ENCODE measurements around the gene ACMSD. TPM values are rescaled to one million over a fixed set of nuclear protein-coding genes. Genes with fewer than 3 reads are reported as not detected.
"Not testable (repeated sequence)": the region's sequence is repeated elsewhere in the genome, so short reads cannot be mapped to it uniquely, and the experiment has no call there.

The ACMSD gene
- total RNA-seq, 1 donor from 2014 or later, result not detected

GRCh38 chr2:134819334-134819733 is 19.1 kb upstream of the ACMSD start:
- ATAC-seq, result no peak
- no peak for TF ChIP-seq CTCF (IDR thresholded peaks at IDR 0.05)

GRCh38 chr2:134823431-134823830 is 15.0 kb upstream of the ACMSD start:
- H3K27ac ChIP-seq, result no peak overlapping the region
- peak; percentile 27 for ATAC-seq
- TF ChIP-seq CTCF (IDR thresholded peaks at IDR 0.05), result no peak
- H3K36me3 ChIP-seq, result no peaks in the 10 kb centered on the region
- H3K4me3 ChIP-seq, result no peak overlapping the region
- no peaks in the 10 kb centered on the region for H3K9me3 ChIP-seq
- DNase-seq, result no peak
- intact Hi-C loops (cut with DNase I), result no loop called here
- H3K27me3 ChIP-seq, result no peaks in the 10 kb centered on the region
- no peaks in the 10 kb centered on the region for H3K4me1 ChIP-seq

More at GRCh38 chr2:134819334-134819733, 19.1 kb upstream of the ACMSD start:
- H3K27me3 ChIP-seq, result no peaks in the 10 kb centered on the region
- DNase-seq, result no peak
- no peak overlapping the region for H3K27ac ChIP-seq
- H3K36me3 ChIP-seq, result no peaks in the 10 kb centered on the region
- no peaks in the 10 kb centered on the region for H3K4me1 ChIP-seq
- intact Hi-C loops (cut with DNase I), result no loop called here
- no peak overlapping the region for H3K4me3 ChIP-seq
- no peaks in the 10 kb centered on the region for H3K9me3 ChIP-seq

GRCh38 chr2:134823832-134824231 is 14.6 kb upstream of the ACMSD start:
- intact Hi-C loops (cut with DNase I), result no loop called here
- ATAC-seq (no peak), DNase-seq (no peak)
- TF ChIP-seq CTCF (IDR thresholded peaks at IDR 0.05), result no peak
- no peaks in the 10 kb centered on the region for H3K9me3 ChIP-seq
- H3K4me3 ChIP-seq, result no peak overlapping the region
- H3K4me1 ChIP-seq, result no peaks in the 10 kb centered on the region
- no peak overlapping the region for H3K27ac ChIP-seq
- H3K27me3 ChIP-seq, result no peaks in the 10 kb centered on the region
- H3K36me3 ChIP-seq, result no peaks in the 10 kb centered on the region

- intact Hi-C loops (cut with DNase I); H3K36me3 ChIP-seq; H3K9me3 ChIP-seq; H3K27ac ChIP-seq; ATAC-seq; H3K27me3 ChIP-seq; DNase-seq; H3K4me1 ChIP-seq; H3K4me3 ChIP-seq: not testable (repeated sequence)
Observed at GRCh38 chr2:134825716-134826115, 12.7 kb upstream of the ACMSD start.

- no peaks in the 10 kb centered on the region for H3K36me3 ChIP-seq
- DNase-seq (no peak), ATAC-seq (no peak)
- H3K27ac ChIP-seq, result no peak overlapping the region
- H3K4me3 ChIP-seq, result no peak overlapping the region
- no peak for TF ChIP-seq CTCF (IDR thresholded peaks at IDR 0.05)
- no peaks in the 10 kb centered on the region for H3K9me3 ChIP-seq
- H3K4me1 ChIP-seq, result no peaks in the 10 kb centered on the region
- intact Hi-C loops (cut with DNase I), result no loop called here
- H3K27me3 ChIP-seq, result no peaks in the 10 kb centered on the region
Observed at GRCh38 chr2:134835471-134835870, 2.9 kb upstream of the ACMSD start.

- Histone ChIP-seq H3K27me3 (no peaks in the 10 kb centered on the region), H3K4me1 (no peaks in the 10 kb centered on the region), H3K4me3 (no peak overlapping the region), H3K9me3 (no peaks in the 10 kb centered on the region), H3K36me3 (no peaks in the 10 kb centered on the region), H3K27ac (peak overlapping the region; percentile 63)
- ATAC-seq, result peak; percentile 89
- no peak for DNase-seq
- intact Hi-C loops (cut with DNase I), result no loop called here
- no peak for TF ChIP-seq CTCF (IDR thresholded peaks at IDR 0.05)
Observed at GRCh38 chr2:134836986-134837385, 1.4 kb upstream of the ACMSD start.
